HEK293T (cell line): ENCODE results near the gene TPP2.

Source experiments
- CTCF ChIA-PET: fragments of 350-600 bp; formaldehyde crosslinking; extraction: SDS; loops from one replicate; lab custom pipeline; 2021; ENCODE audit warnings: antibody characterized with exemption, inconsistent platforms; lab: Yijun Ruan, JAX
- POLR2A ChIA-PET: fragments of 350-600 bp; formaldehyde crosslinking; extraction: SDS; loops from one replicate; lab custom pipeline; 2020; ENCODE audit warnings: antibody characterized with exemption, inconsistent platforms; lab: Yijun Ruan, JAX
- DNase-seq: peaks from one replicate; pipeline ENCODE4 v3.0.0; 2012; ENCODE audit warnings: mixed read lengths; ENCODE audit errors: extremely low spot score
- ARNT ChIP-seq: fragments of 450-650 bp; IDR thresholded peaks from 2 replicates; pipeline ENCODE4 v1.6.1; 2017; ENCODE audit warnings: mild to moderate bottlenecking
- BHLHE40 ChIP-seq: fragments of 450-650 bp; IDR thresholded peaks from 2 replicates; pipeline ENCODE4 v1.6.1; 2016; ENCODE audit warnings: mild to moderate bottlenecking, moderate library complexity, borderline replicate concordance
- CTBP1 ChIP-seq: fragments of 450-650 bp; IDR thresholded peaks from 2 replicates; pipeline ENCODE4 v1.6.1; 2016; ENCODE audit warnings: borderline replicate concordance
- ELF4 ChIP-seq: fragments of 450-650 bp; IDR thresholded peaks from 2 replicates; pipeline ENCODE4 v1.6.1; 2017; ENCODE audit warnings: antibody characterized with exemption
- FOXA1 ChIP-seq: fragments of 450-650 bp; IDR thresholded peaks from 2 replicates; pipeline ENCODE4 v1.6.1; 2016; ENCODE audit warnings: mild to moderate bottlenecking
- FOXK2 ChIP-seq: fragments of 450-650 bp; IDR thresholded peaks from 2 replicates; pipeline ENCODE4 v1.6.1; 2016; ENCODE audit warnings: mild to moderate bottlenecking
- FOXM1 ChIP-seq: fragments of 450-650 bp; IDR thresholded peaks from 2 replicates; pipeline ENCODE4 v1.6.1; 2017; ENCODE audit warnings: mild to moderate bottlenecking, borderline replicate concordance
- HDGF ChIP-seq: fragments of 450-650 bp; IDR thresholded peaks from 2 replicates; pipeline ENCODE4 v1.6.1; 2017; ENCODE audit warnings: antibody characterized with exemption, borderline replicate concordance
- L3MBTL2 ChIP-seq: fragments of 450-650 bp; conservative IDR thresholded peaks from 2 replicates; pipeline ENCODE4 v1.6.1; 2016; ENCODE audit warnings: mild to moderate bottlenecking
- LEF1 ChIP-seq: fragments of 450-650 bp; IDR thresholded peaks from 2 replicates; pipeline ENCODE4 v1.6.1; 2017; ENCODE audit warnings: mild to moderate bottlenecking, borderline replicate concordance
- NFRKB ChIP-seq: fragments of 450-650 bp; IDR thresholded peaks from 2 replicates; pipeline ENCODE4 v1.6.1; 2016; ENCODE audit warnings: mild to moderate bottlenecking, moderate library complexity
- SP1 ChIP-seq: fragments of 450-650 bp; IDR thresholded peaks from 2 replicates; pipeline ENCODE4 v1.6.1; 2017
- SUZ12 ChIP-seq: fragments of 450-650 bp; IDR thresholded peaks from 2 replicates; pipeline ENCODE4 v1.6.1; 2016; ENCODE audit warnings: mild to moderate bottlenecking
- TARDBP ChIP-seq: fragments of 450-650 bp; IDR thresholded peaks from 2 replicates; pipeline ENCODE4 v1.6.1; 2016
- ZNF384 ChIP-seq: fragments of 450-650 bp; IDR thresholded peaks from 2 replicates; pipeline ENCODE4 v1.6.1; 2016
- TF ChIP-seq, protein P1 (sequence below): fragments of 450-650 bp; IDR thresholded peaks from 2 replicates; pipeline ENCODE4 v1.6.1; 2016

The TPP2 gene

DNA sequence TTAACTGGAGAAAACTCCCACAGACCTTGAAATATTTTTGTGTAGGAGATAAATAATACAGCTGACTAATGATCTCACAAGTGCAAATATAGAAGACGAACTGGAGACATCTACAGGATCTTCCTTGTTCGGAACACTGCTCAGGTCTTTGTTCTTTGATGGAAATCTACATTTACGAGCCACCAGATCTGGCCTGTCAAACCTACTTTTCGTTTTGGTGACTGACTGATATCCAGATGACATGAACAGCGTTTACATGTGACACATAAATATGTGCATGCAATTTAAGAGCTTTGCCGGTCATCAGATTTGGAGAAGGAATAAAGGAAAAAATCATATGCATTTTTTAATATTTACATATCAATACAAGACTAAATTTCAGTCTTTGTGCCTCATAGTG is 24.5 kb upstream of the TPP2 start:
- DNase-seq = no peak
- no peak for TF ChIP-seq FOXM1
- TF ChIP-seq ZNF384 = no peak
- TF ChIP-seq BHLHE40 = no peak
- TF ChIP-seq SUZ12 = no peak
- TF ChIP-seq ELF4 = no peak
- TF ChIP-seq NFRKB = no peak
- no peak for TF ChIP-seq FOXA1
- no peak for TF ChIP-seq LEF1
- TF ChIP-seq SP1 = no peak
- TF ChIP-seq CTBP1 = no peak
- no peak for TF ChIP-seq L3MBTL2
- TF ChIP-seq HDGF = no peak
- TF ChIP-seq TARDBP = no peak
- TF ChIP-seq FOXK2 = no peak
- TF ChIP-seq ARNT = no peak
- TF ChIP-seq, protein P1, sequence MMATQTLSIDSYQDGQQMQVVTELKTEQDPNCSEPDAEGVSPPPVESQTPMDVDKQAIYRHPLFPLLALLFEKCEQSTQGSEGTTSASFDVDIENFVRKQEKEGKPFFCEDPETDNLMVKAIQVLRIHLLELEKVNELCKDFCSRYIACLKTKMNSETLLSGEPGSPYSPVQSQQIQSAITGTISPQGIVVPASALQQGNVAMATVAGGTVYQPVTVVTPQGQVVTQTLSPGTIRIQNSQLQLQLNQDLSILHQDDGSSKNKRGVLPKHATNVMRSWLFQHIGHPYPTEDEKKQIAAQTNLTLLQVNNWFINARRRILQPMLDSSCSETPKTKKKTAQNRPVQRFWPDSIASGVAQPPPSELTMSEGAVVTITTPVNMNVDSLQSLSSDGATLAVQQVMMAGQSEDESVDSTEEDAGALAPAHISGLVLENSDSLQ = no peak
- POLR2A ChIA-PET = interaction anchor here (1.4 kb wide), 1 partner anchor 24 kb away, joined by 4 read pairs; the partner anchor contains the start of gene TPP2
- CTCF ChIA-PET = no interaction called here

DNA sequence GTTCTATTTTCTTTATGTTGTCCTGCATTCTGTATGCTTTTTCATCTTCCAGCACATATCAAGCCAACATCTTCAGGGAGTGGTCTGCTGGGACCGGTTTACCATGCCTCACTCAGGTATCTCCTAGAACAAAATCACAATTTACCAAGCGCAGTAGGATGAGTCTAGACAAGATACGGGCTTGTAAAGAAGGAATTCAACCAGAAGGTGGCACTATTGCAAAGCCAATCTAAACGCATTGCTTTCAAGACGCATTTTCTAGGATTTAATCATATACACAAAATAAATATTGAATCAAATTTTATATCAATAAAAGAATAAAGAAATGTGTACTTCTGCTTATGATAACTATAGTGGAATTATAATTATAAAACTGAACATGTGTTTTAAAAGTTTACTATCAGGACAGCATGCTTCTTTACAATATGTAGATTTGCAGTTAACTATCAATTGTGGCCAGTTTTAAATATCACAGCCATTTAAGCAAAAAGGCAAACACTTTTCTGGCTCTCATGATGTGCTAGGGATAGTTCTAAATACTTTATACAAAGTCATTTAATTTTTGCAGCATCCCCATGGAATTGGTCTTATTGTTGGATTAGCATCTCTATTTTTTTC is 16.1 kb upstream of the TPP2 start:
- TF ChIP-seq NFRKB = no peak
- TF ChIP-seq SUZ12 = no peak
- no peak for TF ChIP-seq FOXA1
- TF ChIP-seq SP1 = no peak
- TF ChIP-seq ARNT = no peak
- no peak for TF ChIP-seq L3MBTL2
- TF ChIP-seq, protein P1 = no peak
- TF ChIP-seq TARDBP = no peak
- TF ChIP-seq CTBP1 = no peak
- TF ChIP-seq HDGF = no peak
- TF ChIP-seq ZNF384 = no peak
- TF ChIP-seq ELF4 = no peak
- no peak for TF ChIP-seq BHLHE40
- no peak for TF ChIP-seq FOXM1
- no peak for TF ChIP-seq LEF1
- no peak for TF ChIP-seq FOXK2
- DNase-seq = peak; percentile 20
- CTCF ChIA-PET = interaction anchor here (0.6 to 1.9 kb wide), 4 partner anchors 15 to 144 kb away, joined by 3 to 17 read pairs (median 8); no protein-coding TSS in a partner anchor
- POLR2A ChIA-PET = no interaction called here

DNA sequence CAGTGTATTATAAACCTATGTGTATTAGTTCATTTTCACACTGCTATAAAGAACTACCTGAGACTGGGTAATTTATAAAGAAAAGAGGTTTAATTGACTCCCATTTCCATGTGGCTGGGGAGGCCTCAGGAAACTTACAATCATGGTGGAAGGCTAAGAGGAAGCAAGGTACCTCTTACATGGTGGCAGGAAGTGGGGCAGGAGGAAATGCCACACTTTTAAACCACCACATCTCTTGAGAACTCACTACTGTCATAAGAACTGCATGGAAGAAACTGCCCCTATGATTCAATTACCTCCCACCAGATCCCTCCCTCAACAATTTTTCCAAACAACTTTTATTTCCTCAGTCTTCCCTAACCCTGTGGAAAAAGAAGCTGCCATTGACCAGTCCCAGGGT is 14.5 kb upstream of the TPP2 start:
- ChIA-PET CTCF (interaction anchor here (0.6 to 0.7 kb wide), 2 partner anchors 10 to 264 kb away, joined by 3 read pairs; no protein-coding TSS in a partner anchor), POLR2A (interaction anchor here (0.9 kb wide), 1 partner anchor 263 kb away, joined by 4 read pairs; the partner anchor contains the start of gene ERCC5)
- no peak for DNase-seq
- TF ChIP-seq FOXK2 (no peak), FOXA1 (no peak), ARNT (no peak), L3MBTL2 (no peak)

DNA sequence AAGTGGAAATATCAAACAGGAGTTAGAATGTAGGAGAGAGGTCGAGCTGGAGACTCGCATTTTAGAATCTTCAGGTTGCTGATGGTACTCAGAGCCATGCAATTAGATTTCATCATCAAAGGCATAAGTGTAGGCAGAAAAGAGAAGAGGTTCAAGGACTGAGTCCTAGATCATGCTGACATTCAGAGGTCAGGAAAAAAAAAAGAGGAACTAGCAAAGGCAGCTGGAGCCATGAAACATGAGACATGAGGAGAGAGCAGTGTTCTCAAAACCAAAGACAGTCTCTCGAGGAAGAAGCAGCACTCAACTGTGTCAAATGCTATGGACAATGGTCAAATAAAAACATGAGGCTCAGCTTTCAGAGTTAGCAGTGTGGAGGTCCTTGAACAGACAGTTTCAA is 12.4 kb upstream of the TPP2 start:
- POLR2A ChIA-PET = interaction anchor here (1.1 kb wide), 1 partner anchor 262 kb away, joined by 3 read pairs; no protein-coding TSS in a partner anchor
- TF ChIP-seq FOXA1 = no peak
- no peak for TF ChIP-seq NFRKB
- no peak for TF ChIP-seq TARDBP
- no peak for TF ChIP-seq FOXK2
- TF ChIP-seq SP1 = no peak
- no peak for TF ChIP-seq ARNT
- no peak for TF ChIP-seq LEF1
- no peak for TF ChIP-seq ZNF384
- TF ChIP-seq FOXM1 = no peak
- CTCF ChIA-PET = interaction anchor here (1.5 kb wide), 1 partner anchor 214 kb away, joined by 3 read pairs; no protein-coding TSS in a partner anchor
- DNase-seq = no peak

DNA sequence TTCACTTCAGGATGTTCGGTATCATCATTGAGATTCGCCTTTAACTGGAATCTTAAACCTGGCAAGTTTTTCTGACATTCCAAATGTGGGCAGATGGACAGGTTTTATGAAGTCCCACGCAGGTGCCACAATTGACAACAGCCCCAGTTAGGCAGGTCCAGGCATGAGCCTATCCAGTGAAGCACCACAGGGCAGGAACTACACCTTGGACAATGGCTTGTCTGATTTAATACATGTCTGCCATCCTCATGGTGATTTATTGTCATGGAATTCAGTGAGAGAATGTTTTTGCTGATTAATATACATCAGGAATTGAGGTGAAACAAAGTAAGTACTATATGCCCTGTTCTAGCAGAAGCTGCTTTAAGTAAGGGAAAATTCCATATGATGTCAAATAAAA is 10.2 kb upstream of the TPP2 start:
- TF ChIP-seq NFRKB (no peak), FOXM1 (no peak), ELF4 (no peak), SUZ12 (no peak), ARNT (no peak), TARDBP (no peak), LEF1 (no peak), L3MBTL2 (no peak), BHLHE40 (no peak), ZNF384 (no peak)
- TF ChIP-seq, protein P1 = no peak
- ChIA-PET POLR2A (interaction anchor here (0.6 kb wide), 1 partner anchor 10 kb away, joined by 3 read pairs; no protein-coding TSS in a partner anchor), CTCF (no interaction called here)
- DNase-seq = no peak

DNA sequence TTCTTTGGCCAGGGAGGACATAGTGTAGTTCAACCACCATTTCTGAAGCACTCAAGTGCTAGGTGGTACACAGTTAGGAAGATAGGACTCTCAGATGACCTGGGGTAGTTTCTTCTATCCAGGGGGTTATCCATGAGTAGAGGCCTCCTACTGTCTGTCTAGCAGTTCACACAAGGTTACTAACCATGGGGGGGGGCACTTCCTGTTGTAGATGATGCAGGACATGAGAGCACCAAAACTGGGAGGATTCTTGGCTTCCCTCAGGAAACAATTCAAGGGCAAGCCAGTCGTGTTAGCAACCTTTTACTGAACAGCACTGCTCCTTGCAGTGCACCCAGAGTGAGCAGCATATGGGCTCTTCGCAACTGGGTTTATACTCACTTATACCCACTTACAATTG is 8.9 kb upstream of the TPP2 start:
- TF ChIP-seq LEF1 (no peak), TARDBP (no peak), SP1 (no peak), FOXA1 (no peak), BHLHE40 (no peak), ARNT (no peak), NFRKB (no peak), ELF4 (no peak), FOXM1 (no peak), ZNF384 (no peak), L3MBTL2 (no peak), HDGF (no peak), SUZ12 (no peak), FOXK2 (no peak), CTBP1 (no peak)
- TF ChIP-seq, protein P1 = no peak
- ChIA-PET CTCF (no interaction called here), POLR2A (no interaction called here)
- DNase-seq = no peak
